SJCRH30 (cell line): ENCODE measurements around the gene KLHDC2. TPM values are rescaled to one million over a fixed set of nuclear protein-coding genes. Genes with fewer than 3 reads are reported as not detected.
A peak's percentile ranks its signal among the peaks of the same experiment; 100 is the strongest.
"Not testable (repeated sequence)": the region's sequence is repeated elsewhere in the genome, so short reads cannot be mapped to it uniquely, and the experiment has no call there.

ENCODE experiments used
- DNase-seq, 2 experiments: peaks; one replicate each; pipeline ENCODE4 v3.0.0-alpha.2; 2015 to 2020
- H3K27ac ChIP-seq: fragments of 250-450 bp; sonication (Bioruptor Pico); 2 replicates; pipeline ENCODE4 v1.5.1; 2020; ENCODE audit warnings: mild to moderate bottlenecking, moderate library complexity
- H3K27me3 ChIP-seq: fragments of 250-450 bp; sonication (Bioruptor Pico); 2 replicates; pipeline ENCODE4 v1.5.1; 2020; ENCODE audit warnings: mild to moderate bottlenecking, moderate library complexity
- H3K36me3 ChIP-seq: fragments of 250-450 bp; sonication (Bioruptor Pico); 2 replicates; pipeline ENCODE4 v1.5.1; 2020; ENCODE audit warnings: mild to moderate bottlenecking, moderate library complexity
- H3K4me1 ChIP-seq: fragments of 250-450 bp; sonication (Bioruptor Pico); 2 replicates; pipeline ENCODE4 v1.5.1; 2020; ENCODE audit warnings: mild to moderate bottlenecking, moderate library complexity
- H3K4me3 ChIP-seq: fragments of 250-450 bp; sonication (Bioruptor Pico); 2 replicates; pipeline ENCODE4 v1.5.1; 2020; ENCODE audit warnings: mild to moderate bottlenecking, moderate library complexity
- H3K9me3 ChIP-seq: fragments of 250-450 bp; sonication (Bioruptor Pico); replicated peaks from 2 replicates; pipeline ENCODE4 v1.5.1; 2020; ENCODE audit warnings: mild to moderate bottlenecking, moderate library complexity
- total RNA-seq: library from RNA; depleted of rRNA; stranded (reverse); fragments of >200 nt; shearing (Covaris generic); gene quantifications from 2 replicates; pipeline ENCODE4 v1.2.3, GENCODE V29; 2014; rRNA removed

KLHDC2 gene
- total RNA-seq = 44.3 and 45.8 TPM in 2 replicates

- H3K27ac ChIP-seq = peak within 1 kb of the TSS; percentile 82
- H3K4me3 ChIP-seq = peak within 1 kb of the TSS; percentile 86
- no peaks in the 10 kb centered on the region for H3K9me3 ChIP-seq
- peak; percentile 84 for DNase-seq
- no peaks in the 10 kb centered on the region for H3K27me3 ChIP-seq
- H3K4me1 ChIP-seq = peaks cover 3% of the 10 kb centered on the region; the same call in 1 of the 2 replicates
- H3K36me3 ChIP-seq = 0 out of 2 replicates have a peak, but pooled peaks cover 2% of the 10 kb centered on the region
Measured at GRCh38 chr14:49767571-49768300, at the start of gene KLHDC2. Gene KLHDC2 (plus strand): TSS chr14:49768153. CDS start chr14:49768469, 316 bp downstream.

GRCh38 chr14:49720744-49721143 is 47.2 kb upstream of the KLHDC2 start:
- H3K27me3 ChIP-seq = no peaks in the 10 kb centered on the region
- DNase-seq = no peak
- no peaks in the 10 kb centered on the region for H3K4me1 ChIP-seq
- H3K4me3 ChIP-seq = no peak overlapping the region
- no peaks in the 10 kb centered on the region for H3K9me3 ChIP-seq
- no peak overlapping the region for H3K27ac ChIP-seq
- H3K36me3 ChIP-seq = no peaks in the 10 kb centered on the region

GRCh38 chr14:49721733-49722435 is 46.1 kb upstream of the KLHDC2 start:
- H3K27ac ChIP-seq, H3K36me3 ChIP-seq, H3K4me3 ChIP-seq, H3K9me3 ChIP-seq, H3K27me3 ChIP-seq, DNase-seq, H3K4me1 ChIP-seq: not testable (repeated sequence)

- Histone ChIP-seq H3K9me3 (no peaks in the 10 kb centered on the region), H3K27me3 (no peaks in the 10 kb centered on the region), H3K27ac (no peak overlapping the region), H3K36me3 (no peaks in the 10 kb centered on the region), H3K4me1 (no peaks in the 10 kb centered on the region), H3K4me3 (no peak overlapping the region)
- DNase-seq = no peak
Measured at GRCh38 chr14:49727171-49727570, 40.8 kb upstream of the KLHDC2 start.

GRCh38 chr14:49732896-49733295 is 35.1 kb upstream of the KLHDC2 start:
- no peaks in the 10 kb centered on the region for H3K9me3 ChIP-seq
- H3K4me3 ChIP-seq = no peak overlapping the region
- no peaks in the 10 kb centered on the region for H3K36me3 ChIP-seq
- no peak overlapping the region for H3K27ac ChIP-seq
- H3K4me1 ChIP-seq = no peaks in the 10 kb centered on the region
- H3K27me3 ChIP-seq = no peaks in the 10 kb centered on the region
- DNase-seq = no peak

GRCh38 chr14:49733836-49734235 is 34.1 kb upstream of the KLHDC2 start:
- Histone ChIP-seq H3K27me3 (no peaks in the 10 kb centered on the region), H3K4me1 (no peaks in the 10 kb centered on the region), H3K36me3 (no peaks in the 10 kb centered on the region), H3K4me3 (no peak overlapping the region), H3K9me3 (no peaks in the 10 kb centered on the region), H3K27ac (no peak overlapping the region)
- DNase-seq = no peak

GRCh38 chr14:49735669-49736068 is 32.3 kb upstream of the KLHDC2 start:
- H3K9me3 ChIP-seq, H3K27me3 ChIP-seq, DNase-seq: not testable (repeated sequence)

GRCh38 chr14:49745191-49745590 is 22.8 kb upstream of the KLHDC2 start:
- H3K27me3 ChIP-seq = no peaks in the 10 kb centered on the region

More at GRCh38 chr14:49735669-49736068, 32.3 kb upstream of the KLHDC2 start:
- not testable (repeated sequence) for H3K4me3 ChIP-seq, H3K4me1 ChIP-seq, H3K36me3 ChIP-seq, H3K27ac ChIP-seq

GRCh38 chr14:49746476-49746875 is 21.5 kb upstream of the KLHDC2 start:
- H3K4me1 ChIP-seq, H3K9me3 ChIP-seq, H3K27me3 ChIP-seq, DNase-seq, H3K4me3 ChIP-seq, H3K27ac ChIP-seq, H3K36me3 ChIP-seq: not testable (repeated sequence)

More at GRCh38 chr14:49745191-49745590, 22.8 kb upstream of the KLHDC2 start:
- no peak for DNase-seq
- Histone ChIP-seq H3K4me3 (no peak overlapping the region), H3K4me1 (no peaks in the 10 kb centered on the region), H3K27ac (no peak overlapping the region), H3K9me3 (no peaks in the 10 kb centered on the region), H3K36me3 (no peaks in the 10 kb centered on the region)

- Histone ChIP-seq H3K4me3 (no peak overlapping the region), H3K27ac (no peak overlapping the region), H3K4me1 (no peaks in the 10 kb centered on the region), H3K9me3 (no peaks in the 10 kb centered on the region), H3K36me3 (no peaks in the 10 kb centered on the region), H3K27me3 (no peaks in the 10 kb centered on the region)
- no peak for DNase-seq
Measured at GRCh38 chr14:49754570-49755097, 13.3 kb upstream of the KLHDC2 start.

- no peaks in the 10 kb centered on the region for H3K9me3 ChIP-seq
- no peak for DNase-seq
- H3K4me3 ChIP-seq = no peak overlapping the region
- H3K36me3 ChIP-seq = no peaks in the 10 kb centered on the region
- no peaks in the 10 kb centered on the region for H3K4me1 ChIP-seq
- H3K27ac ChIP-seq = no peak overlapping the region
- H3K27me3 ChIP-seq = no peaks in the 10 kb centered on the region
Measured at GRCh38 chr14:49755378-49755777, 12.6 kb upstream of the KLHDC2 start.

GRCh38 chr14:49761839-49762551 is 6.0 kb upstream of the KLHDC2 start:
- no peaks in the 10 kb centered on the region for H3K27me3 ChIP-seq
- H3K36me3 ChIP-seq = no peaks in the 10 kb centered on the region
- H3K27ac ChIP-seq = no peak overlapping the region
- H3K4me3 ChIP-seq = no peak overlapping the region
- H3K9me3 ChIP-seq = no peaks in the 10 kb centered on the region
- DNase-seq = no peak
- peaks cover 3% of the 10 kb centered on the region; the same call in 1 of the 2 replicates for H3K4me1 ChIP-seq

- DNase-seq = peak in 1 of 2 experiments; percentile 33
- Histone ChIP-seq H3K36me3 (no peaks in the 10 kb centered on the region), H3K27me3 (no peaks in the 10 kb centered on the region), H3K4me3 (peak overlapping the region; percentile 86), H3K9me3 (no peaks in the 10 kb centered on the region), H3K27ac (peak overlapping the region; percentile 82; the same call in 1 of the 2 replicates), H3K4me1 (peaks cover 3% of the 10 kb centered on the region; the same call in 1 of the 2 replicates)
Measured at GRCh38 chr14:49766839-49767238, 1.1 kb upstream of the KLHDC2 start.

GRCh38 chr14:49767270-49767570 is 733 bp upstream of the KLHDC2 start:
- Histone ChIP-seq H3K9me3 (no peaks in the 10 kb centered on the region), H3K4me3 (peak overlapping the region; percentile 86), H3K4me1 (peaks cover 3% of the 10 kb centered on the region; the same call in 1 of the 2 replicates), H3K27ac (peak overlapping the region; percentile 82), H3K27me3 (no peaks in the 10 kb centered on the region), H3K36me3 (0 out of 2 replicates have a peak, but pooled peaks cover 2% of the 10 kb centered on the region)
- no peak for DNase-seq
